GM12878 (cell line): ENCODE data around the gene ZBTB32. TPM values are rescaled to one million over a fixed set of nuclear protein-coding genes. Genes with fewer than 3 reads are reported as not detected.

Experiments used
- ATAC-seq: fragments of 200-7000 bp; cut with Tn5 transposase; 3 replicates; pipeline ENCODE4 v1.9.1; 2020; ENCODE audit warnings: mild to moderate bottlenecking, moderate library complexity
- BruUV-seq: library from RNA; stranded (reverse); fragments of 400-500 nt; replicated peaks from 2 replicates; lab custom pipeline; 2021; lab: Mats Ljungman, UMichigan
- CTCF ChIA-PET: fragments of 300-600 bp; sonication (Branson Sonifier 250); formaldehyde crosslinking; extraction: SDS; loops from one replicate; lab custom pipeline; 2021; ENCODE audit warnings: inconsistent platforms; lab: Yijun Ruan, JAX
- POLR2A ChIA-PET: fragments of 350-600 bp; formaldehyde crosslinking; extraction: SDS; loops from one replicate; lab custom pipeline; 2021; ENCODE audit warnings: inconsistent platforms; lab: Charles Lee
- RAD21 ChIA-PET: fragments of 300-600 bp; sonication (Branson Sonifier 250); formaldehyde crosslinking; loops from one replicate; lab custom pipeline; 2023; ENCODE audit warnings: antibody characterized with exemption; ENCODE audit not compliant: unreplicated experiment; lab: Charles Lee
- SMC1A ChIA-PET: fragments of 300-600 bp; sonication (Branson Sonifier 250); formaldehyde crosslinking; loops from one replicate; lab custom pipeline; 2023; ENCODE audit not compliant: unreplicated experiment, uncharacterized antibody; lab: Charles Lee
- DNase-seq: peaks from one replicate; pipeline ENCODE4 v3.0.0-alpha.2; 2011; ENCODE audit warnings: low read depth, low spot score
- FAIRE-seq: peaks from 3 replicates; lab custom pipeline; 2011; peaks lifted over from hg19 to GRCh38; lab: Jason Lieb, UNC
- H2AFZ ChIP-seq: 2 replicates; pipeline ENCODE4 v1.6.0; 2011; ENCODE audit warnings: low read depth, low read length, control low read depth; ENCODE audit not compliant: control insufficient read depth
- H3K27ac ChIP-seq: 2 replicates; pipeline ENCODE4 v1.5.1; 2011; ENCODE audit warnings: control low read depth; ENCODE audit not compliant: control insufficient read depth, insufficient read depth
- H3K27me3 ChIP-seq, 2 experiments: replicated peaks in 1 of 2; 2 replicates each; pipeline versions ENCODE4 v1.6.0 to v1.6.1; 2011; ENCODE audit warnings: low read length in 1 of 2; ENCODE audit not compliant: control insufficient read depth in 2 of 2, insufficient read depth in 2 of 2
- H3K36me3 ChIP-seq, 2 experiments: 2 replicates each; pipeline ENCODE4 v1.5.1; 2011; ENCODE audit warnings: low read length in 1 of 2; ENCODE audit not compliant: control insufficient read depth in 2 of 2, insufficient read depth in 2 of 2
- H3K4me1 ChIP-seq: 2 replicates; pipeline ENCODE4 v1.6.1; 2011; ENCODE audit warnings: mild to moderate bottlenecking, low read length, moderate library complexity, mixed read lengths; ENCODE audit not compliant: control insufficient read depth, insufficient read depth
- H3K4me2 ChIP-seq: 2 replicates; pipeline ENCODE4 v1.6.0; 2011; ENCODE audit warnings: control low read depth; ENCODE audit not compliant: control insufficient read depth, insufficient read depth
- H3K4me3 ChIP-seq: fragments of 200-600 bp; sonication (generic); 2 replicates; pipeline ENCODE4 v1.5.1; 2016
- H3K79me2 ChIP-seq: 2 replicates; pipeline ENCODE4 v1.6.0; 2011; ENCODE audit warnings: low read length; ENCODE audit not compliant: control insufficient read depth, insufficient read depth
- H3K9ac ChIP-seq: 2 replicates; pipeline ENCODE4 v1.8.0; 2011; ENCODE audit warnings: low read length, control low read depth, mixed read lengths; ENCODE audit not compliant: control insufficient read depth, insufficient read depth
- H3K9me3 ChIP-seq: replicated peaks from 3 replicates; pipeline ENCODE4 v1.5.1; 2011; ENCODE audit warnings: mild to moderate bottlenecking, low read length; ENCODE audit not compliant: control insufficient read depth, insufficient read depth
- H4K20me1 ChIP-seq: 2 replicates; pipeline ENCODE4 v1.6.0; 2011; ENCODE audit not compliant: control insufficient read depth, insufficient read depth
- WGBS: methylation state at CpG from one replicate; pipeline ENCODE4 v1.1.6; 2016; ENCODE audit warnings: low lambda C conversion rate; ENCODE audit not compliant: insufficient replicate concordance, insufficient coverage; ENCODE audit errors: missing lambda C conversion rate; 5-methylcytosine and 5-hydroxymethylcytosine counted together
- in situ Hi-C: fragments of 300-500 bp; cut with MboI; formaldehyde crosslinking; loops from 9 replicates; pipeline ENCODE4 v1.14.3; 2018; ENCODE audit warnings: mixed read lengths
- intact Hi-C: fragments of 100-400 bp; cut with micrococcal nuclease; formaldehyde crosslinking; loops from one replicate; pipeline ENCODE4 v1.14.2; 2022; ENCODE audit not compliant: unreplicated experiment
- polyA plus RNA-seq, 11 experiments: library from polyadenylated mRNA; depleted of rRNA in 4 of 11; unstranded in 6 of 11; stranded (reverse) in 5 of 11; fragments of >200 nt; fragmentation: Nextera tagmentation in 4 of 11; fragmentation: Illumina TruSeq in 1 of 11; extraction: Ambion mirVana in 4 of 11; extraction: Trizol in 1 of 11; gene quantifications; 1 replicate in 1 of 11; 2 replicates in 10 of 11; pipeline versions ENCODE4 v1.2.1 to v1.2.3, GENCODE V29; 2011 to 2016; ENCODE audit warnings: inconsistent platforms in 2 of 11, missing spikeins in 2 of 11, low read depth in 1 of 11
- total RNA-seq, 4 experiments: library from RNA; depleted of rRNA in 3 of 4; stranded (reverse); fragments of >200 nt in 3 of 4; fragmentation: Illumina TruSeq in 1 of 4; extraction: Trizol in 1 of 4; gene quantifications; 2 replicates each; pipeline versions ENCODE4 v1.2.1 to v1.2.3, GENCODE V29; 2013 to 2021
- TF ChIP-seq, protein P1 (sequence below): IDR thresholded peaks from 2 replicates; pipeline ENCODE4 v1.6.1; 2012; ENCODE audit warnings: low read depth, low read length, improper control_type of control experiment
- TF ChIP-seq, protein P2 (sequence below): fragments of 450-650 bp; formaldehyde crosslinking; IDR thresholded peaks from 2 replicates; pipeline ENCODE4 v1.4.0; 2020; ENCODE audit warnings: mild to moderate bottlenecking, moderate library complexity
- TF ChIP-seq, protein P3 (sequence below): fragments of 450-650 bp; IDR thresholded peaks from 2 replicates; pipeline ENCODE4 v1.6.1; 2017; ENCODE audit warnings: borderline replicate concordance
- TF ChIP-seq, protein P4 (sequence below): fragments of 450-650 bp; IDR thresholded peaks from 2 replicates; pipeline ENCODE4 v1.6.1; 2017; ENCODE audit warnings: low read depth, mild to moderate bottlenecking, moderate library complexity

The ZBTB32 gene
- total and polyA plus RNA-seq, 10 of the 15 experiments (the other 5 are each of a cell fraction or from before 2014, with no cell fraction given), result 1.0 to 46.7 (median 16.0) TPM

DNA sequence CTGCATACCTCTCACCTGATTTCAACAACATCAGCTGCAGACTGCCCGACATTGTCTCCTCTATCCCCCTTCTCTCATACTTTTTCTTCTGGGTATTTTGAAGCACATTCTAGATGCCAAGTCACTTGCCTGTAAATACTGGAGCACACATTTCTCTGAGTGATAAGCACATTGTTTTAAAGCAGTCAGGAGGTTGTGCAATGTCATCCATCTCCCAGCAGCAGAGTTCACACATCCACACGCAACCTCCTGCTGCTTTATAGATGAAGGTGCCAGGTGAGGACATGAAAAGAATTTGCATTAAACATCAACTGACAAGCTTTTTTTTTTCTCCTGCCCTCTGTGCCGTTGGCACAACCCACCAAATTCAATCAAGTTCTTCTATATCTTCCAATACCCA lies 32.5 kb upstream of the ZBTB32 start:
- H3K27ac ChIP-seq, result no peak overlapping the region
- H3K79me2 ChIP-seq, result no peaks in the 10 kb centered on the region
- no peaks in the 10 kb centered on the region for H3K36me3 ChIP-seq
- ChIA-PET CTCF (no interaction called here), SMC1A (no interaction called here), POLR2A (no interaction called here), RAD21 (no interaction called here)
- H3K9me3 ChIP-seq, result no peaks in the 10 kb centered on the region
- no peak overlapping the region for H3K9ac ChIP-seq
- DNase-seq (no peak), ATAC-seq (no peak), FAIRE-seq (no peak)
- no peak overlapping the region for H3K4me3 ChIP-seq
- in situ Hi-C loops, result no loop called here
- no peak overlapping the region for H3K4me2 ChIP-seq
- intact Hi-C loops, result no loop called here
- BruUV-seq, result no TSS peak
- WGBS, result 34% methylated on average over 3 of the region's 3 CpGs
- H2AFZ ChIP-seq, result no peak overlapping the region
- H3K4me1 ChIP-seq, result peaks cover 4% of the 10 kb centered on the region
- no peaks in the 10 kb centered on the region for H4K20me1 ChIP-seq
- TF ChIP-seq, protein P1, sequence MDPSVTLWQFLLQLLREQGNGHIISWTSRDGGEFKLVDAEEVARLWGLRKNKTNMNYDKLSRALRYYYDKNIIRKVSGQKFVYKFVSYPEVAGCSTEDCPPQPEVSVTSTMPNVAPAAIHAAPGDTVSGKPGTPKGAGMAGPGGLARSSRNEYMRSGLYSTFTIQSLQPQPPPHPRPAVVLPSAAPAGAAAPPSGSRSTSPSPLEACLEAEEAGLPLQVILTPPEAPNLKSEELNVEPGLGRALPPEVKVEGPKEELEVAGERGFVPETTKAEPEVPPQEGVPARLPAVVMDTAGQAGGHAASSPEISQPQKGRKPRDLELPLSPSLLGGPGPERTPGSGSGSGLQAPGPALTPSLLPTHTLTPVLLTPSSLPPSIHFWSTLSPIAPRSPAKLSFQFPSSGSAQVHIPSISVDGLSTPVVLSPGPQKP, result no peak
- TF ChIP-seq, protein P2, sequence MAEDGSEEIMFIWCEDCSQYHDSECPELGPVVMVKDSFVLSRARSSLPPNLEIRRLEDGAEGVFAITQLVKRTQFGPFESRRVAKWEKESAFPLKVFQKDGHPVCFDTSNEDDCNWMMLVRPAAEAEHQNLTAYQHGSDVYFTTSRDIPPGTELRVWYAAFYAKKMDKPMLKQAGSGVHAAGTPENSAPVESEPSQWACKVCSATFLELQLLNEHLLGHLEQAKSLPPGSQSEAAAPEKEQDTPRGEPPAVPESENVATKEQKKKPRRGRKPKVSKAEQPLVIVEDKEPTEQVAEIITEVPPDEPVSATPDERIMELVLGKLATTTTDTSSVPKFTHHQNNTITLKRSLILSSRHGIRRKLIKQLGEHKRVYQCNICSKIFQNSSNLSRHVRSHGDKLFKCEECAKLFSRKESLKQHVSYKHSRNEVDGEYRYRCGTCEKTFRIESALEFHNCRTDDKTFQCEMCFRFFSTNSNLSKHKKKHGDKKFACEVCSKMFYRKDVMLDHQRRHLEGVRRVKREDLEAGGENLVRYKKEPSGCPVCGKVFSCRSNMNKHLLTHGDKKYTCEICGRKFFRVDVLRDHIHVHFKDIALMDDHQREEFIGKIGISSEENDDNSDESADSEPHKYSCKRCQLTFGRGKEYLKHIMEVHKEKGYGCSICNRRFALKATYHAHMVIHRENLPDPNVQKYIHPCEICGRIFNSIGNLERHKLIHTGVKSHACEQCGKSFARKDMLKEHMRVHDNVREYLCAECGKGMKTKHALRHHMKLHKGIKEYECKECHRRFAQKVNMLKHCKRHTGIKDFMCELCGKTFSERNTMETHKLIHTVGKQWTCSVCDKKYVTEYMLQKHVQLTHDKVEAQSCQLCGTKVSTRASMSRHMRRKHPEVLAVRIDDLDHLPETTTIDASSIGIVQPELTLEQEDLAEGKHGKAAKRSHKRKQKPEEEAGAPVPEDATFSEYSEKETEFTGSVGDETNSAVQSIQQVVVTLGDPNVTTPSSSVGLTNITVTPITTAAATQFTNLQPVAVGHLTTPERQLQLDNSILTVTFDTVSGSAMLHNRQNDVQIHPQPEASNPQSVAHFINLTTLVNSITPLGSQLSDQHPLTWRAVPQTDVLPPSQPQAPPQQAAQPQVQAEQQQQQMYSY (CRISPR knock-in tag), result no peak
- TF ChIP-seq, protein P3, sequence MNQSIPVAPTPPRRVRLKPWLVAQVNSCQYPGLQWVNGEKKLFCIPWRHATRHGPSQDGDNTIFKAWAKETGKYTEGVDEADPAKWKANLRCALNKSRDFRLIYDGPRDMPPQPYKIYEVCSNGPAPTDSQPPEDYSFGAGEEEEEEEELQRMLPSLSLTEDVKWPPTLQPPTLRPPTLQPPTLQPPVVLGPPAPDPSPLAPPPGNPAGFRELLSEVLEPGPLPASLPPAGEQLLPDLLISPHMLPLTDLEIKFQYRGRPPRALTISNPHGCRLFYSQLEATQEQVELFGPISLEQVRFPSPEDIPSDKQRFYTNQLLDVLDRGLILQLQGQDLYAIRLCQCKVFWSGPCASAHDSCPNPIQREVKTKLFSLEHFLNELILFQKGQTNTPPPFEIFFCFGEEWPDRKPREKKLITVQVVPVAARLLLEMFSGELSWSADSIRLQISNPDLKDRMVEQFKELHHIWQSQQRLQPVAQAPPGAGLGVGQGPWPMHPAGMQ, result no peak
- TF ChIP-seq, protein P4, sequence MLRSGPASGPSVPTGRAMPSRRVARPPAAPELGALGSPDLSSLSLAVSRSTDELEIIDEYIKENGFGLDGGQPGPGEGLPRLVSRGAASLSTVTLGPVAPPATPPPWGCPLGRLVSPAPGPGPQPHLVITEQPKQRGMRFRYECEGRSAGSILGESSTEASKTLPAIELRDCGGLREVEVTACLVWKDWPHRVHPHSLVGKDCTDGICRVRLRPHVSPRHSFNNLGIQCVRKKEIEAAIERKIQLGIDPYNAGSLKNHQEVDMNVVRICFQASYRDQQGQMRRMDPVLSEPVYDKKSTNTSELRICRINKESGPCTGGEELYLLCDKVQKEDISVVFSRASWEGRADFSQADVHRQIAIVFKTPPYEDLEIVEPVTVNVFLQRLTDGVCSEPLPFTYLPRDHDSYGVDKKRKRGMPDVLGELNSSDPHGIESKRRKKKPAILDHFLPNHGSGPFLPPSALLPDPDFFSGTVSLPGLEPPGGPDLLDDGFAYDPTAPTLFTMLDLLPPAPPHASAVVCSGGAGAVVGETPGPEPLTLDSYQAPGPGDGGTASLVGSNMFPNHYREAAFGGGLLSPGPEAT, result no peak
- no peaks in the 10 kb centered on the region for H3K27me3 ChIP-seq
